ENCODE results near the gene EIF3D.
"Not testable (repeated sequence)": the region's sequence is repeated elsewhere in the genome, so short reads cannot be mapped to it uniquely, and the experiment has no call there.

Gene EIF3D

GRCh38 chr22:36548606-36549005 is 19.6 kb upstream of the EIF3D start:
- no peak for DNase-seq

- no peak for DNase-seq
Observed at GRCh38 chr22:36546932-36547331, 18.0 kb upstream of the EIF3D start.

- peak; percentile 33 to 49 for DNase-seq
Observed at GRCh38 chr22:36546092-36546804, 17.3 kb upstream of the EIF3D start.

- peak in 1 of 2 donors; percentile 42 for DNase-seq
Observed at GRCh38 chr22:36544107-36544620, 15.2 kb upstream of the EIF3D start.

GRCh38 chr22:36541831-36542411 is 13.0 kb upstream of the EIF3D start:
- DNase-seq = peak in 1 of 2 donors; percentile 19

- no peak for DNase-seq
Observed at GRCh38 chr22:36540867-36541642, 12.1 kb upstream of the EIF3D start.

GRCh38 chr22:36538529-36538928 is 9.6 kb upstream of the EIF3D start:
- DNase-seq = no peak

- DNase-seq = no peak
Observed at GRCh38 chr22:36536717-36537116, 7.8 kb upstream of the EIF3D start.

- DNase-seq = not testable (repeated sequence)
Observed at GRCh38 chr22:36533320-36533719, 4.4 kb upstream of the EIF3D start.

GRCh38 chr22:36532466-36532865 is 3.5 kb upstream of the EIF3D start:
- no peak for DNase-seq

GRCh38 chr22:36528341-36528740 is 625 bp downstream of the EIF3D start:
- DNase-seq = peak in 1 of 2 donors; percentile 6

GRCh38 chr22:36522662-36523061 is 6.3 kb downstream of the EIF3D start:
- DNase-seq = no peak

GRCh38 chr22:36520423-36520822 is 8.5 kb downstream of the EIF3D start:
- DNase-seq = no peak

GRCh38 chr22:36519906-36520305 is 9.1 kb downstream of the EIF3D start:
- DNase-seq = peak; percentile 30 to 67

- peak; percentile 49 to 56 for DNase-seq
Observed at GRCh38 chr22:36514766-36515165, 14.2 kb downstream of the EIF3D start.

GRCh38 chr22:36512991-36513390 is 16.0 kb downstream of the EIF3D start:
- DNase-seq = peak; percentile 8 to 46

- no peak for DNase-seq
Observed at GRCh38 chr22:36512333-36512732, 16.6 kb downstream of the EIF3D start.

- peak; percentile 44 to 51 for DNase-seq
Observed at GRCh38 chr22:36510966-36511881, 17.7 kb downstream of the EIF3D start.

- DNase-seq = no peak
Observed at GRCh38 chr22:36510384-36510783, 18.6 kb downstream of the EIF3D start.

- DNase-seq = no peak
Observed at GRCh38 chr22:36507518-36508010, 21.4 kb downstream of the EIF3D start.

- peak; percentile 84 to 88 for DNase-seq
Observed at GRCh38 chr22:36506637-36507517, 22.1 kb downstream of the EIF3D start, which contains the start of gene FOXRED2. Gene FOXRED2, minus strand, starts transcription at chr22:36507040. Its CDS starts 618 bp downstream, at chr22:36506422.
